ENCODE results near the gene PON2. TPM values are rescaled to one million over a fixed set of nuclear protein-coding genes. Genes with fewer than 3 reads are reported as not detected.

The PON2 gene
- total and polyA plus RNA-seq, 2 of the 8 experiments (the other 6 are each of a cell fraction or from before 2014, with no cell fraction given): 20.6 to 31.0 TPM

DNA sequence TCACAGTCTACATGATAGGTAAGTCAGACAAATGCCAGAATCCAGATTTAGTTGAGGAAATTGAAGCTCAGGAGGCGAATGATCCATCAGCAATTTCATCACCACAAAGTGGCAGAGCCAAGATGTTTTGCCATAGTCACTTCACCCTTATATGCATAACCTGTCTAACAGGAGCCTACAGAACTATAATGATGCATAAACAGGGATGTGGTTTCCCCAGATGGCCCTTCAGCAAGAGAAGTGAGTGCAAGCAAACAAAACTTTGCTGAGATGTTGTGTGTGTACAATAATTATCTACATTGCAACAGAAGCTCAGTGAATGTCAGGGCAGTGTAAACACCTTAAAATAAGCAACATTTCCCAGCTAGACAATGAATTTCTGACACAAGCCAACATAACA is 67.2 kb downstream of the PON2 start:
- no peak overlapping the region for H4K8ac ChIP-seq (ENCODE audit: extremely low read depth, insufficient read depth, low read length)
- no peak overlapping the region for H3K23ac ChIP-seq (ENCODE audit: insufficient read length)
- no peak overlapping the region for H3K4me2 ChIP-seq (ENCODE audit: insufficient read depth in 1 of 2, low read depth in 2 of 2, low read length in 2 of 2)
- WGBS, 2 experiments (ENCODE audit: extremely low coverage in 1 of 2, insufficient coverage in 1 of 2, insufficient read length in 1 of 2, insufficient replicate concordance in 2 of 2, low coverage in 1 of 2, low lambda C conversion rate in 2 of 2, missing lambda C conversion rate in 1 of 2): 88% methylated on average over 1 of the region's 1 CpG; no CpG with 5 or more reads in 1 of the 2 experiments
- no peak overlapping the region for H2BK20ac ChIP-seq (ENCODE audit: low read length)
- FAIRE-seq: no peak
- no peaks in the 10 kb centered on the region for H3K36me3 ChIP-seq (ENCODE audit: control insufficient read depth in 2 of 4, insufficient read depth in 4 of 4, low read length in 3 of 4)
- no peak overlapping the region for H3K4me3 ChIP-seq (ENCODE audit: extremely low read depth in 1 of 4, insufficient read depth in 2 of 4, low read depth in 3 of 4, low read length in 4 of 4)
- H3K27ac ChIP-seq (ENCODE audit: low read depth, low read length): no peak overlapping the region
- no peaks in the 10 kb centered on the region for H3K79me1 ChIP-seq (ENCODE audit: low read depth, low read length)
- no peaks in the 10 kb centered on the region for H3K9me3 ChIP-seq (ENCODE audit: insufficient read depth in 2 of 2, low read depth in 1 of 2, low read length in 1 of 2)
- no peak overlapping the region for H4K91ac ChIP-seq (replicated peaks; ENCODE audit: insufficient read length, low read length)
- H3K18ac ChIP-seq (ENCODE audit: extremely low read depth, low read length): no peak overlapping the region
- no peak overlapping the region for H2BK12ac ChIP-seq (ENCODE audit: low read depth, low read length)
- no peak overlapping the region for H3K9ac ChIP-seq (replicated peaks in 1 of 4; ENCODE audit: extremely low read depth in 1 of 4, low read depth in 3 of 4, low read length in 3 of 4)
- no peaks in the 10 kb centered on the region for H3K23me2 ChIP-seq (ENCODE audit: low read depth, low read length)
- no peak overlapping the region for H3K4ac ChIP-seq (replicated peaks; ENCODE audit: insufficient read length, low read depth, low read length)
- H3K79me2 ChIP-seq (ENCODE audit: control insufficient read depth in 1 of 2, insufficient read depth in 2 of 2, low read length in 2 of 2): no peaks in the 10 kb centered on the region
- no peaks in the 10 kb centered on the region for H3K4me1 ChIP-seq (replicated peaks in 1 of 4; ENCODE audit: control insufficient read depth in 3 of 4, insufficient read depth in 4 of 4, low read length in 3 of 4)
- H3K27me3 ChIP-seq (replicated peaks in 1 of 4; ENCODE audit: control insufficient read depth in 3 of 4, extremely low read depth in 1 of 4, insufficient read depth in 3 of 4, low read length in 3 of 4): no peaks in the 10 kb centered on the region
- ChIA-PET CTCF (ENCODE audit: partially characterized antibody) (interaction anchor here (0.6 to 1.1 kb wide), 2 partner anchors 109 to 448 kb away, joined by 3 to 5 read pairs; no protein-coding TSS in a partner anchor), POLR2A (ENCODE audit: partially characterized antibody) (no interaction called here)
- no peak overlapping the region for H2AFZ ChIP-seq (ENCODE audit: low read length)
- no peak overlapping the region for H2BK120ac ChIP-seq (replicated peaks; ENCODE audit: low read depth, low read length)
- TF ChIP-seq NANOG (IDR thresholded peaks at IDR 0.05; ENCODE audit: insufficient read depth, low read depth, low read length, poor library complexity, severe bottlenecking) (no peak), RFX5 (IDR thresholded peaks at IDR 0.05; ENCODE audit: borderline replicate concordance, low read depth, low read length) (no peak), TEAD4 (IDR thresholded peaks at IDR 0.05; ENCODE audit: low read depth, low read length) (no peak), CEBPB (IDR thresholded peaks at IDR 0.05; ENCODE audit: low read depth, low read length) (no peak), GABPA (IDR thresholded peaks at IDR 0.05; ENCODE audit: borderline replicate concordance, insufficient read depth, low read length) (no peak), MAFK (IDR thresholded peaks at IDR 0.05; ENCODE audit: low read depth, low read length) (no peak), POU5F1 (IDR thresholded peaks at IDR 0.05; ENCODE audit: low read depth, low read length) (no peak), GTF2F1 (IDR thresholded peaks at IDR 0.05; ENCODE audit: borderline replicate concordance, low read depth, low read length) (no peak), SIX5 (IDR thresholded peaks at IDR 0.05; ENCODE audit: low read depth, low read length) (no peak), SRF (IDR thresholded peaks at IDR 0.05; ENCODE audit: low read depth, low read length) (no peak)
- DNase-seq (ENCODE audit: low read depth in 1 of 2, low spot score in 2 of 2): no peak
- H3K14ac ChIP-seq (ENCODE audit: insufficient read length): no peak overlapping the region
- H4K20me1 ChIP-seq (replicated peaks in 1 of 2; ENCODE audit: control insufficient read depth in 1 of 2, insufficient read depth in 2 of 2, low read length in 2 of 2): no peaks in the 10 kb centered on the region
- no peak overlapping the region for H3K56ac ChIP-seq (replicated peaks; ENCODE audit: insufficient read length, low read depth, low read length)
- no peak overlapping the region for H4K5ac ChIP-seq (ENCODE audit: insufficient read length, low read depth, low read length)
- no peak overlapping the region for H2AK5ac ChIP-seq (ENCODE audit: low read depth, low read length)
- H2BK15ac ChIP-seq (ENCODE audit: low read length): no peak overlapping the region
- no peak overlapping the region for H2BK5ac ChIP-seq (ENCODE audit: low read depth, low read length)
